ENCODE results near the gene RRP1B. TPM values are rescaled to one million over a fixed set of nuclear protein-coding genes. Genes with fewer than 3 reads are reported as not detected.
"Not testable (repeated sequence)": the region's sequence is repeated elsewhere in the genome, so short reads cannot be mapped to it uniquely, and the experiment has no call there.

The RRP1B gene
- total and polyA plus RNA-seq, 9 donors: 17.9 to 29.5 (median 25.7) TPM

- no peak overlapping the region for H3K4me3 ChIP-seq (ENCODE audit: low read length)
- peaks cover 4% of the 10 kb centered on the region for H3K9me3 ChIP-seq (replicated peaks; ENCODE audit: control insufficient read depth, low read depth, low read length)
- DNase-seq: no peak
- peaks cover 40% of the 10 kb centered on the region for H3K36me3 ChIP-seq (ENCODE audit: control insufficient read depth, insufficient read depth, low read length)
- H3K4me1 ChIP-seq (ENCODE audit: control insufficient read depth, insufficient read depth, low read length): no peaks in the 10 kb centered on the region
- H3K27ac ChIP-seq (ENCODE audit: low read length): no peak overlapping the region
- 100% methylated on average over 2 of the region's 7 CpGs for WGBS (ENCODE audit: insufficient coverage)
- H3K27me3 ChIP-seq (ENCODE audit: control insufficient read depth, insufficient read depth, low read length): no peaks in the 10 kb centered on the region
Measured at GRCh38 chr21:43667191-43667904, 8.0 kb downstream of the RRP1B start.

- Histone ChIP-seq H3K36me3 (ENCODE audit: control insufficient read depth, insufficient read depth, low read length) (peaks cover 42% of the 10 kb centered on the region), H3K27ac (ENCODE audit: low read length) (no peak overlapping the region), H3K27me3 (ENCODE audit: control insufficient read depth, insufficient read depth, low read length) (no peaks in the 10 kb centered on the region), H3K4me1 (ENCODE audit: control insufficient read depth, insufficient read depth, low read length) (no peaks in the 10 kb centered on the region), H3K4me3 (ENCODE audit: low read length) (no peak overlapping the region), H3K9me3 (replicated peaks; ENCODE audit: control insufficient read depth, low read depth, low read length) (peaks cover 4% of the 10 kb centered on the region)
- DNase-seq: no peak
- WGBS (ENCODE audit: insufficient coverage): 91% methylated on average over 11 of the region's 20 CpGs
Measured at GRCh38 chr21:43669828-43670605, 10.7 kb downstream of the RRP1B start.

GRCh38 chr21:43675871-43676270, 16.5 kb downstream of the RRP1B start:
- no peaks in the 10 kb centered on the region for H3K27me3 ChIP-seq (ENCODE audit: control insufficient read depth, insufficient read depth, low read length)
- DNase-seq: no peak
- peaks cover 56% of the 10 kb centered on the region for H3K36me3 ChIP-seq (ENCODE audit: control insufficient read depth, insufficient read depth, low read length)
- no peaks in the 10 kb centered on the region for H3K9me3 ChIP-seq (replicated peaks; ENCODE audit: control insufficient read depth, low read depth, low read length)
- H3K27ac ChIP-seq (ENCODE audit: low read length): no peak overlapping the region
- WGBS (ENCODE audit: insufficient coverage): 100% methylated on average over 2 of the region's 3 CpGs
- no peaks in the 10 kb centered on the region for H3K4me1 ChIP-seq (ENCODE audit: control insufficient read depth, insufficient read depth, low read length)
- no peak overlapping the region for H3K4me3 ChIP-seq (ENCODE audit: low read length)

DNA sequence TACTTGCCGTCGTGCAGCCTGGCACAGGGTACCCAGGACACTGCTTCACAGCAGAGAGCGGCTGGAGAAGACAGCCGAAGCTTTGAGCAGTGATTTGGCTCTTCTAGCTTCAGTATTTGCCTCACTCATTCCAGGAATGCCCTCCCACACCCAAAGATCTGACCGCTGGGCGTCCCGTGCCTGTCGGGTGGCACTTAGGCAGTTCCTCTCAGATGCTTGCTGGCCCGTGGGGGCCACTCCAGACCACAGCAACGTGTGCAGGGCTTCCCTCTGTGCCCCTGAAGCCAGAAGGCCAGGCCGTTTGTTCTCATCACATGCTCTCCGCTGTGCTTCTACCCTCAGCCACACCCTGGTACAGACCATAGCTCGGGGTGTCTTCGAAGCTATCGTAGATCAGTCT, 17.0 kb downstream of the RRP1B start:
- Histone ChIP-seq H3K4me3 (ENCODE audit: low read length) (no peak overlapping the region), H3K27ac (ENCODE audit: low read length) (no peak overlapping the region), H3K9me3 (replicated peaks; ENCODE audit: control insufficient read depth, low read depth, low read length) (no peaks in the 10 kb centered on the region), H3K36me3 (ENCODE audit: control insufficient read depth, insufficient read depth, low read length) (peaks cover 55% of the 10 kb centered on the region), H3K27me3 (ENCODE audit: control insufficient read depth, insufficient read depth, low read length) (no peaks in the 10 kb centered on the region), H3K4me1 (ENCODE audit: control insufficient read depth, insufficient read depth, low read length) (no peaks in the 10 kb centered on the region)
- DNase-seq: no peak
- WGBS (ENCODE audit: insufficient coverage): 95% methylated on average over 12 of the region's 15 CpGs

DNA sequence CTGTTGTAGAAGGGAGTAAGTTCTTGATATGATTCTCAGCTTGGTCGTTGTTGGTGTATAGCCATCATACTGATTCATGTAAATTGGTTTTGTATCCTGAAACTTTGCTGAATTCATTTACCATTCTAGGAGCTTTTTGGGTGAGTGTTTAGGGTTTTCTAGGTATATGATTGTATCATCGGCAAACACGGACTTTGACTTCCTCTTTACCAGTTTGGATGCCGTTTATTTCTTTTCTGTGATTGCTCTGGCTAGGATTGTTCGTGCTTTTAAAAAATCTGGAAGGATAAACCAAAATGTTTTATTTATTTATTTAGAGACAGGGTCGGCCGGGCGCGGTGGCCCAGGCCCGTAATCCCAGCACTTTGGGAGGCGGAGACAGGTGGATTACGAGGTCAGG, 20.6 kb downstream of the RRP1B start:
- peaks cover 56% of the 10 kb centered on the region for H3K36me3 ChIP-seq (ENCODE audit: control insufficient read depth, insufficient read depth, low read length)
- WGBS (ENCODE audit: insufficient coverage): 93% methylated on average over 3 of the region's 12 CpGs
- H3K27ac ChIP-seq (ENCODE audit: low read length): no peak overlapping the region

DNA sequence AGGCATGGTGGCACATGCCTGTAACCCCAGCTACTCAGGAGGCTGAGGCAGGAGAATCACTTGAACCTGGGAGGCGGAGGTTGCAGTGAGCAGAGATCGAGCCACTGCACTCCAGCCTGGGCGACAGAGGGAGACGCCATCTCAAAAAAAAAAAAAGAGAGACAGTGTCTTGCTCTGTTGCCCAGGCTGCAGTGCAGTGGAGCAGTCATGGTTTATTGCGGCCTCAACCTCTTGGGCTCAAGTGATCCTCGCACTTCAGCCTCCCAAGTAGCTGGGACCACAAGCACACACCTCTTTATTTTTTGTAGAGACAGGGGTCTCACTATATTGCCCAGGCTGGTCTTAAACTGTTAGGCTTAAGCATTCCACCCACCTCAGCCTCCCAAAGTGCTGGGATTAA, 21.1 kb downstream of the RRP1B start:
- WGBS (ENCODE audit: insufficient coverage): no CpG with 5 or more reads among the region's 6 CpGs
- peaks cover 58% of the 10 kb centered on the region for H3K36me3 ChIP-seq (ENCODE audit: control insufficient read depth, insufficient read depth, low read length)
- H3K9me3 ChIP-seq (replicated peaks; ENCODE audit: control insufficient read depth, low read depth, low read length); DNase-seq; H3K27ac ChIP-seq (ENCODE audit: low read length); H3K4me1 ChIP-seq (ENCODE audit: control insufficient read depth, insufficient read depth, low read length); H3K4me3 ChIP-seq (ENCODE audit: low read length); H3K27me3 ChIP-seq (ENCODE audit: control insufficient read depth, insufficient read depth, low read length): not testable (repeated sequence)

More for the DNA sequence above, 20.6 kb downstream of the RRP1B start:
- Histone ChIP-seq H3K9me3 (replicated peaks; ENCODE audit: control insufficient read depth, low read depth, low read length) (no peaks in the 10 kb centered on the region), H3K27me3 (ENCODE audit: control insufficient read depth, insufficient read depth, low read length) (no peaks in the 10 kb centered on the region), H3K4me3 (ENCODE audit: low read length) (no peak overlapping the region), H3K4me1 (ENCODE audit: control insufficient read depth, insufficient read depth, low read length) (no peaks in the 10 kb centered on the region)
- DNase-seq: no peak

DNA sequence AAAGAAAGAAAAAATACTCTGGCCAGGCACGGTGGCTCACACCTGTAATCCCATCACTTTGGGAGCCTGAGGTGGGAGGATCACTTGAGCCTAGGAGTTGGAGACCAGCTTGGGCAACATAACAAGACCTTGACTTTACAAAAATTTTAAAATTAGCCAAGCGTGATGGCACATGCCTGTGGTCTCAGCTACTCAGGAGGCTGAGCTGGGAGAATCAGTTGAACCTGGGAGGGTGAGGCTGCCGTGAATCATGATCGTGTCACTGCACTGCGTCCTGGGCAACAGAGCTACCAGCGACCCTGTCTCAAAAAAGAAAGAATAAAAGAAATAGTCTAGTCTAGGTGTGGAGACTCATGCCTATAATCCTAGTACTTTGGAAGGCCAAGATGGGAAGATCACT, 22.3 kb downstream of the RRP1B start:
- Histone ChIP-seq H3K36me3 (ENCODE audit: control insufficient read depth, insufficient read depth, low read length) (peaks cover 62% of the 10 kb centered on the region), H3K4me1 (ENCODE audit: control insufficient read depth, insufficient read depth, low read length) (no peaks in the 10 kb centered on the region), H3K4me3 (ENCODE audit: low read length) (no peak overlapping the region), H3K27ac (ENCODE audit: low read length) (no peak overlapping the region), H3K9me3 (replicated peaks; ENCODE audit: control insufficient read depth, low read depth, low read length) (no peaks in the 10 kb centered on the region), H3K27me3 (ENCODE audit: control insufficient read depth, insufficient read depth, low read length) (no peaks in the 10 kb centered on the region)
- 94% methylated on average over 5 of the region's 6 CpGs for WGBS (ENCODE audit: insufficient coverage)
- DNase-seq: no peak

DNA sequence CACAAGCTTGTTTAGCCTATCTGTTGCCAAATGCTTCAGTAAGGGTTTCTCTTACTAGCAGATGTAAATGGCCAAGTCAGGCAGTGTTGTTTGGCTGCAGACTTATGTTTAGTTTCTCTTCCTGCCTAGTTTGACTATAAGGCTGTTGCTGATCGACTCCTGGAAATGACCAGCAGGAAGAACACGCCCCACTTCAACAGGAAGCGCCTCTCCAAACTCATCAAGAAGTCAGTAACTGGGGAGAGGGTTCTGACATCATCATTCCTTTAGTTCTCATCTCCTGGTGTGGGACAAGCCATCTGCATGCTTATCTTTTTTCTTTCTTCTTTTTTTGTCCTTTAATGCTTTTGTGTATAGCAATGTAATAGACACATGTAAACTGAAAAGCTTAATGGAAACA, 25.1 kb downstream of the RRP1B start:
- H3K27ac ChIP-seq (ENCODE audit: low read length): peak overlapping the region; percentile 47

DNA sequence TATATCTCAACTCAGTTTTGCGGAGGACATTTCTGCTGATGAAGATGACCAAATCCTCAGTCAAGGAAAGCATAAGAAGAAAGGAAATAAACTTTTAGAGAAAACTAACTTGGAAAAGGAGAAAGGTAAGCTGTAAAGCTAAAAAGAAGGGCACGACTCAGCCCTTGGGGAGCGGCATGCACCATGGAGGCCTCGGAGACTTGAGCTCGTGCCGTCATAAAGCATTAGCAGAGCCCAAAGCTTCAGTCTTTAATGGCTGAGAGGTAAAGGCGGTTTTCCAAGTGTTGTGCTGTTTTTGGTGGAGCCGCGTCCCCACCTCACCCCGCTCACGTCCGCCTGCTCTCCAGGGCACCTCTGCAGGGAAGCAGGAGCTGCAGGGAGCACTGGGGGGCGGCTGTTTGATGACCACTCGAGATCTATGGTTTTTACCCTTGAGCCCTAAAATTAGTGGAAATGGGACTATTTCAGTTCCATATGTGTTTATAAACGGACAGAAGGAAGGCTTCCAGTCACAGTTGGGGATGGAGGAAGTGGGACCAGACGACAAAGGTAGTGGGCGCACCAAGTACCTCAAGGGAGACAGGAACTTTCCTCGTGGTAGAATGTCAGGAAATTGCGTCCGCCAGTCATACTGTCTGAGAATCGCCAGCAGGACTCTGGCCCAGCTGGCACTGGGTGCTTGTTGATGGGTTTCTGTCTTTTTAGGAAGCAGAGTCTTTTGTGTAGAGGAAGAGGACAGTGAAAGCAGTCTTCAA, 27.6 kb downstream of the RRP1B start:
- no peak overlapping the region for H3K27ac ChIP-seq (ENCODE audit: low read length)
- H3K36me3 ChIP-seq (ENCODE audit: control insufficient read depth, insufficient read depth, low read length): peaks cover 88% of the 10 kb centered on the region
- H3K27me3 ChIP-seq (ENCODE audit: control insufficient read depth, insufficient read depth, low read length): no peaks in the 10 kb centered on the region
- H3K4me3 ChIP-seq (ENCODE audit: low read length): no peak overlapping the region
- 84% methylated on average over 17 of the region's 21 CpGs for WGBS (ENCODE audit: insufficient coverage)
- H3K9me3 ChIP-seq (replicated peaks; ENCODE audit: control insufficient read depth, low read depth, low read length): no peaks in the 10 kb centered on the region
- no peak for DNase-seq
- H3K4me1 ChIP-seq (ENCODE audit: control insufficient read depth, insufficient read depth, low read length): peaks cover 5% of the 10 kb centered on the region

More for the DNA sequence above, 25.1 kb downstream of the RRP1B start:
- H3K4me3 ChIP-seq (ENCODE audit: low read length): no peak overlapping the region
- no peaks in the 10 kb centered on the region for H3K9me3 ChIP-seq (replicated peaks; ENCODE audit: control insufficient read depth, low read depth, low read length)
- no peaks in the 10 kb centered on the region for H3K27me3 ChIP-seq (ENCODE audit: control insufficient read depth, insufficient read depth, low read length)
- H3K36me3 ChIP-seq (ENCODE audit: control insufficient read depth, insufficient read depth, low read length): peaks cover 73% of the 10 kb centered on the region
- H3K4me1 ChIP-seq (ENCODE audit: control insufficient read depth, insufficient read depth, low read length): peaks cover 5% of the 10 kb centered on the region
- no CpG with 5 or more reads among the region's 3 CpGs for WGBS (ENCODE audit: insufficient coverage)
- peak; percentile 50 for DNase-seq

All from muscle of leg (tissue), 11 donors.